ENCODE data around the gene TREH.

TREH gene

GRCh38 chr11:118620529-118621070 is 58.9 kb downstream of the TREH start:
- H2AFZ ChIP-seq (ENCODE audit: low read depth, low read length) = no peak overlapping the region
- peak overlapping the region; percentile 37 to 39 for H3K4ac ChIP-seq (ENCODE audit: low read depth in 1 of 2, low read length in 2 of 2)
- peak overlapping the region; percentile 35 to 69 for H3K4me3 ChIP-seq (ENCODE audit: insufficient read depth in 1 of 2, low read depth in 1 of 2, low read length in 2 of 2)
- WGBS = 60% methylated on average over 7 of the region's 7 CpGs
- no peaks in the 10 kb centered on the region for H3K27me3 ChIP-seq (ENCODE audit: control insufficient read depth in 1 of 2, insufficient read depth in 1 of 2, low read length in 2 of 2)
- peak overlapping the region; percentile 93 for H2BK120ac ChIP-seq (ENCODE audit: low read depth, low read length)
- peak overlapping the region; percentile 99 for H3K27ac ChIP-seq (ENCODE audit: low read length, poor library complexity, severe bottlenecking)
- H3K9ac ChIP-seq (ENCODE audit: low read length) = peak overlapping the region; percentile 75
- peak overlapping the region; percentile 98 for H4K91ac ChIP-seq (ENCODE audit: low read length)
- H4K8ac ChIP-seq (ENCODE audit: low read length) = peak overlapping the region; percentile 82
- no peak overlapping the region for H3K23ac ChIP-seq (ENCODE audit: low read length in 2 of 2)
- peak overlapping the region; percentile 90 for H2BK5ac ChIP-seq (ENCODE audit: low read depth, low read length, poor library complexity, severe bottlenecking)
- H2BK12ac ChIP-seq (ENCODE audit: low read length in 2 of 2) = peak overlapping the region; percentile 24 to 90
- no peaks in the 10 kb centered on the region for H3K9me3 ChIP-seq (ENCODE audit: control insufficient read depth, low read length)
- H2AK5ac ChIP-seq (ENCODE audit: low read length, severe bottlenecking) = peak overlapping the region; percentile 98
- peak overlapping the region; percentile 94 for H2BK15ac ChIP-seq (ENCODE audit: low read depth, poor library complexity, severe bottlenecking)
- H3K18ac ChIP-seq (ENCODE audit: low read depth in 1 of 2, low read length in 2 of 2) = peak overlapping the region; percentile 89 to 95
- H3K79me1 ChIP-seq (replicated peaks; ENCODE audit: low read length, poor library complexity, severe bottlenecking) = peaks cover 18% of the 10 kb centered on the region
- peak overlapping the region; percentile 2 for H3K4me2 ChIP-seq (ENCODE audit: low read length, poor library complexity, severe bottlenecking)
- H3K36me3 ChIP-seq (ENCODE audit: control insufficient read depth in 1 of 2, insufficient read depth in 2 of 2, low read depth in 1 of 2, low read length in 2 of 2) = peaks cover 49 to 56% of the 10 kb centered on the region in 2 experiments
- peaks cover 65% of the 10 kb centered on the region for H3K4me1 ChIP-seq (ENCODE audit: control insufficient read depth, insufficient read depth, low read depth, low read length)
- no peak for DNase-seq
- H3K14ac ChIP-seq (ENCODE audit: low read length in 2 of 2) = peak overlapping the region in 1 of 2 experiments; percentile 87

GRCh38 chr11:118619444-118620197 is 59.8 kb downstream of the TREH start:
- WGBS = 0% methylated on average over 5 of the region's 6 CpGs

GRCh38 chr11:118618991-118619375 is 60.5 kb downstream of the TREH start:
- Histone ChIP-seq H2AK5ac (ENCODE audit: low read length, severe bottlenecking) (peak overlapping the region; percentile 100), H2BK5ac (ENCODE audit: low read depth, low read length, poor library complexity, severe bottlenecking) (peak overlapping the region; percentile 93)

More at GRCh38 chr11:118619444-118620197, 59.8 kb downstream of the TREH start:
- Histone ChIP-seq H3K9me3 (ENCODE audit: control insufficient read depth, low read length) (no peaks in the 10 kb centered on the region), H4K91ac (ENCODE audit: low read length) (peak overlapping the region; percentile 53), H3K14ac (ENCODE audit: low read length in 2 of 2) (peak overlapping the region in 1 of 2 experiments; percentile 87), H2AFZ (ENCODE audit: low read depth, low read length) (no peak overlapping the region), H2AK5ac (ENCODE audit: low read length, severe bottlenecking) (peak overlapping the region; percentile 100), H3K79me1 (replicated peaks; ENCODE audit: low read length, poor library complexity, severe bottlenecking) (peaks cover 10% of the 10 kb centered on the region), H4K8ac (ENCODE audit: low read length) (peak overlapping the region; percentile 67), H3K27me3 (ENCODE audit: control insufficient read depth in 1 of 2, insufficient read depth in 1 of 2, low read length in 2 of 2) (no peaks in the 10 kb centered on the region), H3K36me3 (ENCODE audit: control insufficient read depth in 1 of 2, insufficient read depth in 2 of 2, low read depth in 1 of 2, low read length in 2 of 2) (peaks cover 46 to 51% of the 10 kb centered on the region in 2 experiments), H3K4me1 (ENCODE audit: control insufficient read depth, insufficient read depth, low read depth, low read length) (peaks cover 62% of the 10 kb centered on the region), H3K4me2 (ENCODE audit: low read length, poor library complexity, severe bottlenecking) (no peak overlapping the region), H3K18ac (ENCODE audit: low read depth in 1 of 2, low read length in 2 of 2) (peak overlapping the region; percentile 93 to 98), H2BK5ac (ENCODE audit: low read depth, low read length, poor library complexity, severe bottlenecking) (peak overlapping the region; percentile 93), H3K4ac (ENCODE audit: low read depth in 1 of 2, low read length in 2 of 2) (peak overlapping the region; percentile 1 to 69), H2BK15ac (ENCODE audit: low read depth, poor library complexity, severe bottlenecking) (peak overlapping the region; percentile 96), H2BK12ac (ENCODE audit: low read length in 2 of 2) (peak overlapping the region; percentile 46 to 65), H2BK120ac (ENCODE audit: low read depth, low read length) (peak overlapping the region; percentile 96), H3K27ac (ENCODE audit: low read length, poor library complexity, severe bottlenecking) (peak overlapping the region; percentile 99), H3K23ac (ENCODE audit: low read length in 2 of 2) (no peak overlapping the region), H3K9ac (ENCODE audit: low read length) (peak overlapping the region; percentile 75), H3K4me3 (ENCODE audit: insufficient read depth in 1 of 2, low read depth in 1 of 2, low read length in 2 of 2) (peak overlapping the region in 1 of 2 experiments; percentile 54)
- DNase-seq = peak; percentile 99

More at GRCh38 chr11:118618991-118619375, 60.5 kb downstream of the TREH start:
- Histone ChIP-seq H3K4ac (ENCODE audit: low read depth in 1 of 2, low read length in 2 of 2) (peak overlapping the region; percentile 97 to 98), H4K8ac (ENCODE audit: low read length) (peak overlapping the region; percentile 98), H3K23ac (ENCODE audit: low read length in 2 of 2) (peak overlapping the region in 1 of 2 experiments; percentile 57), H2BK12ac (ENCODE audit: low read length in 2 of 2) (peak overlapping the region; percentile 94 to 97), H3K27ac (ENCODE audit: low read length, poor library complexity, severe bottlenecking) (peak overlapping the region; percentile 99), H3K36me3 (ENCODE audit: control insufficient read depth in 1 of 2, insufficient read depth in 2 of 2, low read depth in 1 of 2, low read length in 2 of 2) (peaks cover 46 to 52% of the 10 kb centered on the region in 2 experiments), H3K4me3 (ENCODE audit: insufficient read depth in 1 of 2, low read depth in 1 of 2, low read length in 2 of 2) (peak overlapping the region in 1 of 2 experiments; percentile 54), H3K9me3 (ENCODE audit: control insufficient read depth, low read length) (no peaks in the 10 kb centered on the region), H3K14ac (ENCODE audit: low read length in 2 of 2) (peak overlapping the region in 1 of 2 experiments; percentile 87), H2BK120ac (ENCODE audit: low read depth, low read length) (peak overlapping the region; percentile 96), H3K79me1 (replicated peaks; ENCODE audit: low read length, poor library complexity, severe bottlenecking) (peaks cover 10% of the 10 kb centered on the region), H3K9ac (ENCODE audit: low read length) (peak overlapping the region; percentile 75), H3K4me2 (ENCODE audit: low read length, poor library complexity, severe bottlenecking) (peak overlapping the region; percentile 12), H2BK15ac (ENCODE audit: low read depth, poor library complexity, severe bottlenecking) (peak overlapping the region; percentile 96), H3K18ac (ENCODE audit: low read depth in 1 of 2, low read length in 2 of 2) (peak overlapping the region; percentile 90 to 98), H2AFZ (ENCODE audit: low read depth, low read length) (no peak overlapping the region), H3K4me1 (ENCODE audit: control insufficient read depth, insufficient read depth, low read depth, low read length) (peaks cover 64% of the 10 kb centered on the region), H4K91ac (ENCODE audit: low read length) (peak overlapping the region; percentile 99), H3K27me3 (ENCODE audit: control insufficient read depth in 1 of 2, insufficient read depth in 1 of 2, low read length in 2 of 2) (no peaks in the 10 kb centered on the region)
- peak; percentile 90 for DNase-seq
- WGBS = 10% methylated on average over 2 of the region's 4 CpGs
